CD4-positive, alpha-beta memory T cell (primary cell): ENCODE results near the gene SLC10A2. TPM values are rescaled to one million over a fixed set of nuclear protein-coding genes. Genes with fewer than 3 reads are reported as not detected.

Experiments
- CTCF ChIA-PET: fragments of 350-600 bp; sonication (Branson Sonifier 250); formaldehyde crosslinking; loops from one replicate; lab custom pipeline; 2021; ENCODE audit warnings: inconsistent platforms; ENCODE audit not compliant: partially characterized antibody; lab: Charles Lee
- POLR2A ChIA-PET: fragments of 350-600 bp; sonication (Branson Sonifier 250); formaldehyde crosslinking; loops from one replicate; lab custom pipeline; 2021; ENCODE audit not compliant: partially characterized antibody; lab: Charles Lee
- DNase-seq, 5 donors: peaks; one replicate each; pipeline versions ENCODE4 v3.0.0 to v3.0.0-alpha.2; 2020 to 2022; ENCODE audit warnings: mixed read lengths in 1 of 5
- H3K27ac ChIP-seq: one replicate; pipeline ENCODE4 v1.7.0; 2013; ENCODE audit warnings: low read depth, low read length
- H3K27me3 ChIP-seq: 2 replicates; pipeline ENCODE4 v1.7.0; 2013; ENCODE audit warnings: mild to moderate bottlenecking, low read length, moderate library complexity; ENCODE audit not compliant: insufficient read depth
- H3K36me3 ChIP-seq: 2 replicates; pipeline ENCODE4 v1.7.0; 2013; ENCODE audit warnings: mild to moderate bottlenecking, low read length, moderate library complexity; ENCODE audit not compliant: insufficient read depth
- H3K4me1 ChIP-seq: 2 replicates; pipeline ENCODE4 v1.7.0; 2013; ENCODE audit warnings: mild to moderate bottlenecking, low read length, moderate library complexity; ENCODE audit not compliant: insufficient read depth
- H3K4me3 ChIP-seq, 2 donors: one replicate each; pipeline ENCODE4 v1.7.0; 2013; ENCODE audit warnings: low read length in 2 of 2, mild to moderate bottlenecking in 1 of 2
- H3K9me3 ChIP-seq, 2 donors: one replicate each; pipeline ENCODE4 v1.7.0; 2013; ENCODE audit warnings: low read length in 2 of 2, control low read depth in 1 of 2; ENCODE audit not compliant: control insufficient read depth in 1 of 2
- H3K27ac Mint-ChIP-seq, 7 donors: one replicate each; pipeline ENCODE4 v1.8.0; 2020 to 2021; ENCODE audit warnings: mixed read lengths in 7 of 7, mild to moderate bottlenecking in 6 of 7, inconsistent platforms in 3 of 7, moderate library complexity in 3 of 7
- H3K27me3 Mint-ChIP-seq, 2 donors: one replicate each; pipeline ENCODE4 v1.8.0; 2020 to 2021; ENCODE audit warnings: mixed read lengths in 2 of 2
- H3K36me3 Mint-ChIP-seq, 2 donors: one replicate each; pipeline ENCODE4 v1.8.0; 2020 to 2021; ENCODE audit warnings: mixed read lengths in 2 of 2, inconsistent platforms in 1 of 2, mild to moderate bottlenecking in 1 of 2
- H3K4me1 Mint-ChIP-seq, 4 donors: one replicate each; pipeline ENCODE4 v1.8.0; 2020 to 2021; ENCODE audit warnings: mixed read lengths in 4 of 4, mild to moderate bottlenecking in 1 of 4
- H3K4me3 Mint-ChIP-seq, 8 donors: one replicate each; pipeline ENCODE4 v1.8.0; 2020 to 2021; ENCODE audit warnings: mixed read lengths in 8 of 8, mild to moderate bottlenecking in 7 of 8, moderate library complexity in 6 of 8, inconsistent platforms in 3 of 8
- H3K9me3 Mint-ChIP-seq, 8 donors: one replicate each; pipeline ENCODE4 v1.8.0; 2020 to 2021; ENCODE audit warnings: mixed read lengths in 8 of 8, mild to moderate bottlenecking in 5 of 8, inconsistent platforms in 3 of 8, moderate library complexity in 1 of 8
- intact Hi-C: fragments of 100-400 bp; cut with micrococcal nuclease; formaldehyde crosslinking; loops from one replicate; pipeline ENCODE4 v1.15.1; 2023
- polyA plus RNA-seq, 2 donors: library from polyadenylated mRNA; unstranded; fragments of 300-500 nt; fragmentation: Illumina TruSeq; gene quantifications; one replicate each; pipeline ENCODE4 v1.2.3, GENCODE V29; 2021
- total RNA-seq, 2 experiments: library from RNA; stranded (reverse); gene quantifications; one replicate each; pipeline ENCODE4 v1.2.3, GENCODE V29; 2021

The SLC10A2 gene
- total and polyA plus RNA-seq, 4 experiments from 2014 or later = not detected

DNA sequence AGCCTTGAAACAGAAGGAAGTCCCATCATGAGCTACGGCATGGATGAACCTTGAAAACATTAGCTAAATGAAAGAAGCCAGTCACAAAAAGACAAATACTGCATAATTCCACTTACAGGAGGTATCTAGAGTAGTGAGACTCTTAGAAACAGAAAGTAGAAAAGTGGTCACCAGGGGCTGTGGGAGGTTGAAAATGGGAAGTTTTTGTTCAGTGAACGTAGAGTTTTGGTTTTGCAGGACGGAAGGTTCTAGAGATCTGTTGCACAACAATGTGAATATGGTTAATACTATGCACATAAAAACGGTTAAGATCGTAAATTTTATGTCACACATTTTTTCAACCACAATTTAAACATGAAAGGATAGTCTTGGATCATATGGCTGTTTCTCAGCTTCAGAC lies 11.9 kb upstream of the SLC10A2 start:
- Mint-ChIP-seq H3K27ac (no peak overlapping the region), H3K4me1 (no peaks in the 10 kb centered on the region), H3K36me3 (no peaks in the 10 kb centered on the region), H3K27me3 (peaks cover 0 to 2% of the 10 kb centered on the region in 2 donors), H3K9me3 (peaks cover 0 to 8% (median 0%) of the 10 kb centered on the region in 8 donors), H3K4me3 (no peak overlapping the region)
- no peak overlapping the region for H3K27ac ChIP-seq
- no peaks in the 10 kb centered on the region for H3K36me3 ChIP-seq
- no peaks in the 10 kb centered on the region for H3K9me3 ChIP-seq
- H3K27me3 ChIP-seq = no peaks in the 10 kb centered on the region
- intact Hi-C loops = no loop called here
- no peaks in the 10 kb centered on the region for H3K4me1 ChIP-seq
- ChIA-PET POLR2A (no interaction called here), CTCF (no interaction called here)
- DNase-seq = no peak
- H3K4me3 ChIP-seq = no peak overlapping the region

GRCh38 chr13:103068836-103069235 lies 2.6 kb upstream of the SLC10A2 start:
- no peak for DNase-seq
- H3K4me3 Mint-ChIP-seq = no peak overlapping the region
- H3K9me3 Mint-ChIP-seq = peaks cover 0 to 3% (median 0%) of the 10 kb centered on the region in 8 donors
- H3K27me3 Mint-ChIP-seq = no peaks in the 10 kb centered on the region
- H3K4me1 Mint-ChIP-seq = no peaks in the 10 kb centered on the region
- Histone ChIP-seq H3K36me3 (no peaks in the 10 kb centered on the region), H3K27me3 (no peaks in the 10 kb centered on the region), H3K9me3 (no peaks in the 10 kb centered on the region), H3K4me1 (no peaks in the 10 kb centered on the region), H3K4me3 (no peak overlapping the region), H3K27ac (no peak overlapping the region)
- intact Hi-C loops = no loop called here
- H3K36me3 Mint-ChIP-seq = no peaks in the 10 kb centered on the region
- CTCF ChIA-PET = no interaction called here
- no peak overlapping the region for H3K27ac Mint-ChIP-seq
- POLR2A ChIA-PET = no interaction called here

- Mint-ChIP-seq H3K4me3 (no peak overlapping the region), H3K27ac (peak overlapping the region in 1 of 7 donors; percentile 27), H3K4me1 (no peaks in the 10 kb centered on the region), H3K9me3 (peaks cover 0 to 3% (median 0%) of the 10 kb centered on the region in 8 donors), H3K36me3 (no peaks in the 10 kb centered on the region), H3K27me3 (no peaks in the 10 kb centered on the region)
- intact Hi-C loops = no loop called here
- H3K4me3 ChIP-seq = no peak overlapping the region
- POLR2A ChIA-PET = no interaction called here
- CTCF ChIA-PET = no interaction called here
- H3K4me1 ChIP-seq = no peaks in the 10 kb centered on the region
- H3K9me3 ChIP-seq = no peaks in the 10 kb centered on the region
- no peaks in the 10 kb centered on the region for H3K36me3 ChIP-seq
- no peak overlapping the region for H3K27ac ChIP-seq
- no peak for DNase-seq
- H3K27me3 ChIP-seq = no peaks in the 10 kb centered on the region
These were observed 1.7 kb upstream of the SLC10A2 start for GRCh38 chr13:103067751-103068555.

- no peaks in the 10 kb centered on the region for H3K36me3 Mint-ChIP-seq
- H3K27ac ChIP-seq = no peak overlapping the region
- no peak for DNase-seq
- no peaks in the 10 kb centered on the region for H3K27me3 ChIP-seq
- H3K27me3 Mint-ChIP-seq = peaks cover 0 to 2% of the 10 kb centered on the region in 2 donors
- no peak overlapping the region for H3K27ac Mint-ChIP-seq
- intact Hi-C loops = no loop called here
- peaks cover 0 to 3% (median 0%) of the 10 kb centered on the region in 8 donors for H3K9me3 Mint-ChIP-seq
- no peak overlapping the region for H3K4me3 ChIP-seq
- no peaks in the 10 kb centered on the region for H3K4me1 ChIP-seq
- H3K9me3 ChIP-seq = no peaks in the 10 kb centered on the region
- CTCF ChIA-PET = no interaction called here
- no peaks in the 10 kb centered on the region for H3K36me3 ChIP-seq
- no peaks in the 10 kb centered on the region for H3K4me1 Mint-ChIP-seq
- no peak overlapping the region for H3K4me3 Mint-ChIP-seq
- POLR2A ChIA-PET = no interaction called here
These were observed 646 bp upstream of the SLC10A2 start for GRCh38 chr13:103066781-103067345.

- POLR2A ChIA-PET = no interaction called here
- Histone ChIP-seq H3K9me3 (no peaks in the 10 kb centered on the region), H3K4me3 (no peak overlapping the region), H3K27me3 (no peaks in the 10 kb centered on the region), H3K4me1 (no peaks in the 10 kb centered on the region), H3K36me3 (no peaks in the 10 kb centered on the region), H3K27ac (no peak overlapping the region)
- intact Hi-C loops = no loop called here
- Mint-ChIP-seq H3K4me1 (no peaks in the 10 kb centered on the region), H3K9me3 (peaks cover 0 to 14% (median 4%) of the 10 kb centered on the region in 8 donors), H3K36me3 (no peaks in the 10 kb centered on the region), H3K27ac (no peak overlapping the region), H3K27me3 (peaks cover 0 to 2% of the 10 kb centered on the region in 2 donors), H3K4me3 (no peak overlapping the region)
- no peak for DNase-seq
- CTCF ChIA-PET = no interaction called here
These were observed 2.8 kb downstream of the SLC10A2 start for GRCh38 chr13:103063376-103063775.

DNA sequence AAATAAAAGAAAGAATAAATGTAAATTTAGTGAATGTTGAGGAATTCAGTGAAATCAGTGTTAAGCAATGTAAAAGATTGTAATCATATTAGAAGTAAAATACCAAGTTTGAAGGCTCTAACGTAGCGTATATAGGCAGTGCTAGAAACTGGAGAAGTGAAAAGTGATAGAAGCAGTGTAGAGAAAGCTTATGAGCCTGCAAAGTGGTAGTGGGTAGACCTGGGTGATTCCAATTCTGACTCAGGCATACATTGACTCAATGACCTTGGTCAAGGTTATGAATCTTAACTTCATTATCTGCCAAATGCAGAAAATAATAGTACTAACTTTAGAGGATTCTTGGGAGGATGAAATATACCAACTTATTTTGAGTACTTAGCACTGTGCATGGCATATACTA lies 4.1 kb downstream of the SLC10A2 start:
- Mint-ChIP-seq H3K4me3 (no peak overlapping the region), H3K9me3 (peaks cover 0 to 18% (median 10%) of the 10 kb centered on the region in 8 donors), H3K27ac (no peak overlapping the region), H3K27me3 (peaks cover 0 to 2% of the 10 kb centered on the region in 2 donors), H3K4me1 (no peaks in the 10 kb centered on the region), H3K36me3 (no peaks in the 10 kb centered on the region)
- Histone ChIP-seq H3K4me1 (no peaks in the 10 kb centered on the region), H3K36me3 (no peaks in the 10 kb centered on the region), H3K4me3 (no peak overlapping the region), H3K9me3 (no peaks in the 10 kb centered on the region), H3K27ac (no peak overlapping the region), H3K27me3 (no peaks in the 10 kb centered on the region)
- intact Hi-C loops = no loop called here
- no peak for DNase-seq
- CTCF ChIA-PET = no interaction called here
- POLR2A ChIA-PET = no interaction called here

DNA sequence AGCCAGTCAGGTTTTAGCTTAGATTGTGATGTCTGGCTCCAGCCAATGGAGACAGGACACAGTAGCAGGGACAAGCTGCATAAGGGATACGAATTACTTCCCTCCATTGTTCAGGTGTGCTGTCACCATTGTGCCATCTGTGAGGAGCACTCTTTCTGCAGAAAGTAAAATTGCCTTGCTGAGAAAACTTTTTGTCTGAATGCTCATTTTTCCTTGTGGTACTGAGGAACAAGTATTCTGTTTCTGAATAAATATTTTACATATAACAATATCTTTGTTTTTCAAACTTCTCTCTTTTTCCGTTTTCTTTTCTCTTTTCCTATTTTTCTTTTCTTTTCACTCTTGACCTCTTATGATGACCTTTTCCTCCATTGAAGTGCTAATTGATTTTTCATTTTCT lies 10.2 kb downstream of the SLC10A2 start:
- intact Hi-C loops = no loop called here
- H3K9me3 ChIP-seq = no peaks in the 10 kb centered on the region
- Mint-ChIP-seq H3K9me3 (peaks cover 6 to 44% (median 26%) of the 10 kb centered on the region in 8 donors), H3K27ac (no peak overlapping the region), H3K36me3 (no peaks in the 10 kb centered on the region), H3K4me3 (no peak overlapping the region), H3K27me3 (no peaks in the 10 kb centered on the region), H3K4me1 (no peaks in the 10 kb centered on the region)
- DNase-seq = no peak
- H3K36me3 ChIP-seq = no peaks in the 10 kb centered on the region
- H3K27me3 ChIP-seq = no peaks in the 10 kb centered on the region
- POLR2A ChIA-PET = no interaction called here
- no peak overlapping the region for H3K27ac ChIP-seq
- CTCF ChIA-PET = no interaction called here
- no peak overlapping the region for H3K4me3 ChIP-seq
- H3K4me1 ChIP-seq = no peaks in the 10 kb centered on the region
